Peyer's patch (tissue), 4 donors: ENCODE data around the gene PADI2.
"Not testable (repeated sequence)": the region's sequence is repeated elsewhere in the genome, so short reads cannot be mapped to it uniquely, and the experiment has no call there.

Experiments
- CTCF ChIP-seq, 6 experiments: fragments of 450-650 bp in 4 of 6; fragments of 200-600 bp in 2 of 6; sonication (generic) in 1 of 6; IDR thresholded peaks; one replicate each; pipeline ENCODE4 v1.5.1; 2017 to 2019; ENCODE audit warnings: antibody characterized with exemption in 6 of 6, mild to moderate bottlenecking in 3 of 6, moderate library complexity in 1 of 6
- POLR2A ChIP-seq, 2 donors: fragments of 450-650 bp; IDR thresholded peaks; one replicate each; pipeline ENCODE4 v1.5.1; 2017; ENCODE audit warnings: antibody characterized with exemption in 2 of 2, mild to moderate bottlenecking in 2 of 2, moderate library complexity in 2 of 2

- not testable (repeated sequence) for TF ChIP-seq CTCF, POLR2A (IDR thresholded peaks at IDR 0.05)
These were observed 56.5 kb downstream of the PADI2 start for GRCh38 chr1:17062751-17063150.
